ENCODE results near the gene CR1L.

- TF ChIP-seq POLR2A (IDR thresholded peaks at IDR 0.05; ENCODE audit: low read length) (no peak), GATA1 (IDR thresholded peaks at IDR 0.05; ENCODE audit: low read depth, low read length) (no peak)
Observed at GRCh38 chr1:207672522-207673130, 27.7 kb downstream of the CR1L start.

All from erythroblast (primary cell).